GM12874 (cell line): ENCODE results near the gene SNAP29.

ENCODE experiments used
- TF ChIP-seq, protein P1 (sequence below): IDR thresholded peaks from 2 replicates; pipeline ENCODE4 v1.5.1; 2011; ENCODE audit warnings: low read depth, mild to moderate bottlenecking, control low read depth, low read length, moderate library complexity; ENCODE audit not compliant: insufficient read depth

Gene SNAP29

DNA sequence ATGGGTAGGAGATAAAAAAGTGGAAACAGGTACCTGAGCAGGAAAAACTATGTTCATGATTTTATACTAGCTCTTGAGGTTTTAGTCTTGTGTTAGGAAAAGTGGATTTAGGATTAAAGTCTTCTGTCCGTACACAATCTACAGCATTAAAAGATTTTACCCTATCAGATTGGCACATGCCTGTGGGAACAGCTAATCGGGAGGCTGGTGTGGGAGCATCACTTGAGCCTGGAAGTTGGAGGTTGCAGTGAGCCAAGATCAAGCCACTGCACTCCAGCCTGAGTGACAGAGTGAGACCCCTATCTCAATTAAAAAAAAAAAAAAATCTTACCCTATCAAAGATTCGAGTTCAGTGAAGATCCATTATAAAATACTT is 46.2 kb downstream of the SNAP29 start:
- TF ChIP-seq, protein P1, sequence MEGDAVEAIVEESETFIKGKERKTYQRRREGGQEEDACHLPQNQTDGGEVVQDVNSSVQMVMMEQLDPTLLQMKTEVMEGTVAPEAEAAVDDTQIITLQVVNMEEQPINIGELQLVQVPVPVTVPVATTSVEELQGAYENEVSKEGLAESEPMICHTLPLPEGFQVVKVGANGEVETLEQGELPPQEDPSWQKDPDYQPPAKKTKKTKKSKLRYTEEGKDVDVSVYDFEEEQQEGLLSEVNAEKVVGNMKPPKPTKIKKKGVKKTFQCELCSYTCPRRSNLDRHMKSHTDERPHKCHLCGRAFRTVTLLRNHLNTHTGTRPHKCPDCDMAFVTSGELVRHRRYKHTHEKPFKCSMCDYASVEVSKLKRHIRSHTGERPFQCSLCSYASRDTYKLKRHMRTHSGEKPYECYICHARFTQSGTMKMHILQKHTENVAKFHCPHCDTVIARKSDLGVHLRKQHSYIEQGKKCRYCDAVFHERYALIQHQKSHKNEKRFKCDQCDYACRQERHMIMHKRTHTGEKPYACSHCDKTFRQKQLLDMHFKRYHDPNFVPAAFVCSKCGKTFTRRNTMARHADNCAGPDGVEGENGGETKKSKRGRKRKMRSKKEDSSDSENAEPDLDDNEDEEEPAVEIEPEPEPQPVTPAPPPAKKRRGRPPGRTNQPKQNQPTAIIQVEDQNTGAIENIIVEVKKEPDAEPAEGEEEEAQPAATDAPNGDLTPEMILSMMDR, result no peak

DNA sequence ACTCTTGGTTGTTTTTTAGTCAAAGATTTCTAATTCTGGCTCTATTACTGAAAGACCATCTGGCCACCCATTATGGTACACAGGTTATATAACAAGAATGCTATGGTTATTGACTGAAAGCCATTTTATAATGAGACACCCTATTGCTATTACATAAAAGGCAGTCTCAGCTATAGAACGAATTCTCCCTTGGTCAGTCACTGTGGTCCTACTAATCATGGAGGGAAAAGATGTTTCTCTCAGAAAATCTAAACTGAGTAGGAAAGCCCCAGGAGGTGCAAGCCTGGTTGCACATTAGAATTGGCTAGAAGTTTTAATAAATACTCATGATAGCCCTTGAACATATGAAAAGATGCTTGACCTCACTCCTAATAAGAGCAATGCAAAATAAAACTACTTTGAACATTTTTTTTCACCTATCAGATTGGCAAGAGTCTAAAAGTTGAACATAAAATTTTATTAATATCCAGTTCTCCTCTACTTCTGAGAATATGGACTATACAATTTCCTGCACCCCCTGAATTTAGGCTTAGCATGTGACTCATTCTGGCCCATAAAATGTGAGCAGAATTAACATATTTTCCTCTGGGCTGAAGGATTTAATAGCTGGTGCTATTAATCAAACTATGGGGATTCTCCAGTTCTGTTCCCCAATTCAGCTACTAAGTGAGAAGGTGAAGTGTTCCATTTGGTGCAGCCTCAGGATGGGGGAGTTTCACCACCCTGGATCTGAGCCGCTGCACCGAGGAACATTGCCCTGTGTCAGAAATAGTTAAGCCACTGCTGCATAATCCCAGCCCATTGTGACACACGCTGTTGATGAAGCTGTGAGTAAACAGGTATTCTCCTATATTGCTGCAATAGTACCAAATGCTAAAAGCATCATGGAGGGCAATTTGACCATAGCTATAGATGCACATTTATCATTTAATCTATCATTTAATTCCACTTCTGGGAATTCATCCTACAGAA is 46.9 kb downstream of the SNAP29 start:
- TF ChIP-seq, protein P1, result no peak

DNA sequence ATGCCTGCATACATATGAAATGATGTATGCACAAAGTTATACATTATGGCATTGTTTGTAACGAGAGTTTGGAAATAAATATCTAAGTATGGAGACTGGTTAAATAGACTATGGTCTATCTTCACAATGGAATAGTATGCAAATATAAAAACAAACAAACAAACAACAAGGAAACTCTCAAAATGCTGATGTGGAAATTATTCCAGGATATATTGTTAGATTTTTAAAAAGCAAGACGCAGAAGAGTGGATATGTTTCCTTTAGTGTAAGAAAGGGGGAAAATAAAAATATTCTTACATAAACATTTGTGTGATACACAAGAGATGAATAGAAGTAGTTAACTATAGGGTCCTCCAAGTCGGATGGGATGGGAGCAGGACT is 47.6 kb downstream of the SNAP29 start:
- TF ChIP-seq, protein P1, result no peak

DNA sequence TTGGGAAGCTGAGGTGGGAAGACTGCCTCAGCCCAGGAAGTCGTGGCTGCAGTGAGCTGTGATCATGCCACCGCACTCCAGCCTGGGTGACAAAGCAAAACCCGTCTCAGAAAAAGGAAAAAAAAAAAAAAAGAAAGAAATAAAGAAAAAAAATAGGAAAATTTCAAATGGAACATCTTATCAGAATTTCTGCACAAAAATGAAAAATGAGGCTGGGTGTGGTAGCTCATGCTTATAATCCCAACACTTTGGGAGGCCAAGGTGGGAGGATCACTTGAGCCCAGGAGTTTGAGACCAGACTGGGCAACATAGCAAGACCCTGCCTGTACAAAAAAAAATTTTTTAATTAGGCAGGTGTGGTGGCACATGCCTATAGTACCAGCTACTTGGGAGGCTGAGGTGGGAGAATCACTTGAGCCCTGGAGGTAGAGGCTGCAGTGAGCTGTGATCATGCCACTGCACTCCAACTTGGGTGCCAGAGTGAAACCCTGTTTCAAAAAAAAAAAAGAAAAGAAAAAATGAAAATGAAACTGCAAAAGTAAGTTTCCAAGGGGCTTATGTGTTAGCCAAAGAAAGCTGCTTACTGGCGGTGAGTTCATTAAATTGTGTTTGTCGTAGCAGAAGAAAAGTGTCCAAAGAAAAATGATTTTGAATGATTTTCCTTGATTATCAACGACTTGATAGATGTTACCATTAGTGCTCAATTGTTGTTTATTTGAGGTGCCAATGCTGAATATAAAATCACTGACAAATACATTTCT is 50.9 kb downstream of the SNAP29 start:
- TF ChIP-seq, protein P1, result no peak

DNA sequence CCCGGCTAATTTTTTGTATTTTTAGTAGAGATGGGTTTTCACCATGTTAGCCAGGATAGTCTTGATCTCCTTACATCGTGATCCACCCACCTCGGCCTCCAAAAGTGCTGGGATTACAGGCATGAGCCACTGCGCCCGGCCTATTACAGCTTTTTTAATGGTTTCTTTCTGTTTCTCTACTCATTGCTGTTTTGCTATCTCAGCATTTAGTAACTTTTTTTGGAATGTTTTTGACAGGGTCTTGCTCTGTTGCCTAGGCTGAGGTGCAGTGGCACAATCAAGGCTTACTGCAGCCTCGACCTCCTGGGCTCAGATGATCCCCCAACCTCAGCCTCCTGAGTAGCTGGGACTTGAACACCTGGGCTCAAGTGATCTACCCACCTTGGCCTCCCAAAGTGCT is 53.7 kb downstream of the SNAP29 start:
- TF ChIP-seq, protein P1, result no peak

DNA sequence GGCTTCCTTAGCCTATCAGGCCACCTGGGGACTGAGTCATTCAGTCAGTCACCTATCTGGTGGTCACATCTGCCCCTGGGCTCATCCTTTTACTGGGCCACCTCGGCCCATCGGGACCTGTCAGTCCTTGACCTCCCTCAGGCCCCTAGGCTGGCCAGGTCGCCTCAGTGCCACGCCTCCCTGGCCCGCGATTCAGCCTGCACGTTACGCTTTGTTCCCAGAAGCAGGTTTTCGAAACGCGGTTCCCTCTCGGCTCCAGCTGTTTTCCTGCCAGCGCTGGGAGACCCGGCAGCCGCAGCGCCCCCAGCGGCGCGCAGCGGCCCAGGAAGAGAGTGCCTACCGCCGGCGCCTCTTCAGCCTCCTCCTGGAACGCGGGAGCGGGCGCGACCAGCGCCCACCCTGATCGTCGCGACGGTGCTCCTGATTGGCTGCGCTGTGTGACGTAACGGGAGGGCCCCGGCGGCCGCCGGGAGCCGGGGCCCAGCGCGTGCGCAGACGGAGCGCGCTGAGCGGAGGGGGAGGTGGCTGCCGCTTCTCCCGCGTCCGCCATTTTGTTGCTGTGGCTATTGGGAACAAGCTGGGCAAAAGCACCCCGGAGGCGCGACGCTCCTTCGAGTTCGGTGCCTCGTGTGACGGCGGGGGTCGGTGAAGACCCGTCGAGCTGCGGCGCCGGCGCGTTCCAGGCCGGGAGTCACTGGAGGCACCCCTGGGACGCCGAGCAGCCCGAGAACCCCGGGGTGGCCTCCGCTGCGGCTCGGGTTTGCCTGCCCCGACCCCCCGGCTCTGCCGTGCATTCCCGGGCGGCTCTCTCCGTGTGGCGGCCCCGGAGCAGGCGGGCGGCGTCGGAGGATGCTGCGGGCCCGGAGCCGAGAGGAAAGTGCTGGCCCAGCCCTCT is 58.4 kb downstream of the SNAP29 start, which contains the start of gene CRKL:
TSS of gene CRKL (plus strand) at position 492 of the 895 bp plus-strand sequence. CDS start 528 bp downstream, outside the sequence.
- TF ChIP-seq, protein P1, result peak; percentile 97

DNA sequence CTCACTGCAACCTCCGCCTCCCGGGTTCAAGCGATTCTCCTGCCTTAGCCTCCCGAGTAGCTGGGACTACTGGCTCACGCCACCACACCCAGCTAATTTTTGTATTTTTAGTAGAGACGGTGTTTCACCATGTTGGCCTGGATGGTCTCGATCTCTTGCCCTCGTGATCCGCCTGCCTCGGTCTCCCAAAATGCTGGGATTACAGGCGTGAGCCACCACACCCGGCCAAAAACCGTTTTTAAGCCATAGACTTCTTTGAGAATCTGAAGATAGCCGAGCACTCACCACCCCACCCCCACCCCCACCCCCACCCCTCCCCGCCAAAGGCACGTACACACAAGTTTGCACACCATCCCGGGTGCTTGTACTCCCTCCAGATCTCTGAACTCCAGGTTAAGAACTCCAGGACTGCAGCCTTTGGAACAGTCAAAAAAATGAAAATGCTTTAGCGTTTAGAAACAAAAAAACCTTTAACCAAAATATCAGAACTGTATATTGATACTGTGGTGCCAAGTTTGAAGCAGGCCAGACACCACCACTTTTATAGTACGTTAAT is 59.9 kb downstream of the SNAP29 start:
- TF ChIP-seq, protein P1, result no peak
